Adrenal gland (tissue), 12 donors: ENCODE results near the gene SF3A1. TPM values are rescaled to one million over a fixed set of nuclear protein-coding genes. Genes with fewer than 3 reads are reported as not detected.

ENCODE experiments used
- DNase-seq, 7 donors: peaks; one replicate each; pipeline ENCODE4 v3.0.0-alpha.2; 2019 to 2020
- H3K27ac ChIP-seq, 5 donors: fragments of 200-600 bp; sonication (generic) in 4 of 5; 1 replicate in 3 of 5; 2 replicates in 2 of 5; pipeline versions ENCODE4 v1.5.1 to v1.8.0; 2016 to 2020; ENCODE audit warnings: mild to moderate bottlenecking in 1 of 5
- H3K27me3 ChIP-seq: fragments of 200-600 bp; 2 replicates; pipeline ENCODE4 v1.8.0; 2021
- H3K36me3 ChIP-seq, 2 donors: fragments of 200-600 bp; replicated peaks in 1 of 2; 1 replicate in 1 of 2; 2 replicates in 1 of 2; pipeline versions ENCODE4 v1.5.1 to v1.8.0; 2018 to 2022
- H3K4me1 ChIP-seq, 2 donors: fragments of 200-600 bp; replicated peaks in 1 of 2; 1 replicate in 1 of 2; 2 replicates in 1 of 2; pipeline versions ENCODE4 v1.5.1 to v1.8.0; 2018 to 2021
- H3K4me3 ChIP-seq, 4 donors: fragments of 200-600 bp; sonication (generic) in 3 of 4; one replicate each; pipeline ENCODE4 v1.5.1; 2016 to 2018
- H3K9me3 ChIP-seq, 3 donors: fragments of 200-600 bp; sonication (generic) in 1 of 3; replicated peaks in 1 of 3; 1 replicate in 2 of 3; 2 replicates in 1 of 3; pipeline versions ENCODE4 v1.5.1 to v1.8.0; 2016 to 2021
- CTCF ChIP-seq, 6 experiments: fragments of 450-650 bp in 4 of 6; fragments of 200-600 bp in 2 of 6; sonication (generic) in 1 of 6; IDR thresholded peaks; 1 replicate in 5 of 6; 2 replicates in 1 of 6; pipeline versions ENCODE4 v1.5.1 to v1.8.0; 2016 to 2021; ENCODE audit warnings: antibody characterized with exemption in 6 of 6, mild to moderate bottlenecking in 2 of 6, moderate library complexity in 1 of 6
- POLR2A ChIP-seq, 2 donors: fragments of 450-650 bp; IDR thresholded peaks; one replicate each; pipeline ENCODE4 v1.6.1; 2017; ENCODE audit warnings: antibody characterized with exemption in 2 of 2, mild to moderate bottlenecking in 2 of 2, moderate library complexity in 1 of 2
- WGBS, 4 donors: extraction: QIAGEN DNeasy Blood & Tissue Kit in 2 of 4; methylation state at CpG; one replicate each; pipeline versions ENCODE4 v1.1.5 to v1.1.7; 2013 to 2017; 5-methylcytosine and 5-hydroxymethylcytosine counted together
- intact Hi-C, 2 donors: fragments of 100-400 bp; cut with DNase I; formaldehyde crosslinking; loops; one replicate each; pipeline versions ENCODE4 v1.14.1 to v1.15.0; 2022 to 2023
- polyA plus RNA-seq, 3 donors: library from polyadenylated mRNA; stranded (reverse); fragments of 200-250 nt in 2 of 3; fragments of 350-450 nt in 1 of 3; fragmentation: Illumina TruSeq in 1 of 3; extraction: RNeasy Lipid Tissue Mini Kit (QIAGEN cat#74804) in 1 of 3; gene quantifications; one replicate each; pipeline ENCODE4 v1.2.3, GENCODE V29; 2013 to 2014
- total RNA-seq, 9 donors: library from RNA; depleted of rRNA in 4 of 9; stranded (reverse); fragments of >200 nt in 4 of 9; fragments of 120-200 nt in 1 of 9; fragmentation: NEBNext Ultra II Directional in 1 of 9; extraction: Animal tissue kit (Norgen Biotek cat#: 25700) in 1 of 9; gene quantifications; one replicate each; pipeline versions ENCODE4 v1.1.0 to v1.2.4, GENCODE V29; 2013 to 2023
- donor health status: healthy with polysubstance abuse.
- donor health status: Bipolar disorder and iron deficiency.
- donor health status: DM: yes; HTN: yes; CAD: no.
- donor health status: DM: no; HTN: no; CAD: no.
- donor health status: DM: no; HTN: no; CAD: no.
- donor health status: DM: yes; HTN: yes; CAD: no.

The SF3A1 gene
- total and polyA plus RNA-seq, 12 donors, result 15.7 to 212 (median 107) TPM

GRCh38 chr22:30372915-30373314 lies 16.2 kb upstream of the SF3A1 start:
- Histone ChIP-seq H3K4me1 (peaks cover 0 to 4% of the 10 kb centered on the region in 2 donors), H3K27me3 (no peaks in the 10 kb centered on the region), H3K4me3 (no peak overlapping the region), H3K36me3 (no peaks in the 10 kb centered on the region), H3K9me3 (no peaks in the 10 kb centered on the region), H3K27ac (no peak overlapping the region)
- intact Hi-C loops, result no loop called here
- WGBS, 4 donors, result 56 to 71% (median 58%) methylated on average over 6 to 8 of the region's 8 CpGs
- TF ChIP-seq CTCF (IDR thresholded peaks at IDR 0.05) (no peak), POLR2A (IDR thresholded peaks at IDR 0.05) (no peak)
- no peak for DNase-seq

GRCh38 chr22:30371981-30372380 lies 15.3 kb upstream of the SF3A1 start:
- TF ChIP-seq CTCF (IDR thresholded peaks at IDR 0.05), result no peak
- TF ChIP-seq POLR2A (IDR thresholded peaks at IDR 0.05), result no peak
- DNase-seq, result no peak
- Histone ChIP-seq H3K4me1 (peaks cover 0 to 4% of the 10 kb centered on the region in 2 donors), H3K9me3 (no peaks in the 10 kb centered on the region), H3K27ac (no peak overlapping the region), H3K4me3 (no peak overlapping the region), H3K27me3 (no peaks in the 10 kb centered on the region), H3K36me3 (no peaks in the 10 kb centered on the region)
- intact Hi-C loops, result no loop called here
- WGBS, 4 donors, result 88 to 93% (median 91%) methylated on average over 9 to 13 of the region's 13 CpGs

GRCh38 chr22:30371321-30371720 lies 14.6 kb upstream of the SF3A1 start:
- Histone ChIP-seq H3K27ac (no peak overlapping the region), H3K36me3 (no peaks in the 10 kb centered on the region), H3K27me3 (no peaks in the 10 kb centered on the region), H3K4me1 (peaks cover 0 to 4% of the 10 kb centered on the region in 2 donors), H3K9me3 (no peaks in the 10 kb centered on the region), H3K4me3 (no peak overlapping the region)
- no peak for DNase-seq
- intact Hi-C loops, result no loop called here
- 91 to 98% (median 95%) methylated on average over 9 of the region's 9 CpGs for WGBS, 4 donors
- TF ChIP-seq CTCF (IDR thresholded peaks at IDR 0.05), result no peak
- TF ChIP-seq POLR2A (IDR thresholded peaks at IDR 0.05), result no peak

GRCh38 chr22:30370641-30371230 lies 14.0 kb upstream of the SF3A1 start:
- no peak for DNase-seq

More at GRCh38 chr22:30370641-30371230, 14.0 kb upstream of the SF3A1 start:
- Histone ChIP-seq H3K4me1 (peaks cover 0 to 4% of the 10 kb centered on the region in 2 donors), H3K36me3 (no peaks in the 10 kb centered on the region), H3K27ac (no peak overlapping the region), H3K27me3 (no peaks in the 10 kb centered on the region), H3K4me3 (no peak overlapping the region), H3K9me3 (no peaks in the 10 kb centered on the region)
- TF ChIP-seq POLR2A (IDR thresholded peaks at IDR 0.05), result no peak
- TF ChIP-seq CTCF (IDR thresholded peaks at IDR 0.05), result no peak
- intact Hi-C loops, result no loop called here
- WGBS, 4 donors, result 85 to 89% (median 88%) methylated on average over 15 to 19 of the region's 19 CpGs
